Lung microvascular endothelial cell (primary cell): ENCODE measurements around the gene STUB1. TPM values are rescaled to one million over a fixed set of nuclear protein-coding genes. Genes with fewer than 3 reads are reported as not detected.

Experiments used
- DNase-seq, 2 donors: peaks; one replicate each; pipeline versions ENCODE4 v3.0.0 to v3.0.0-alpha.2; 2010; ENCODE audit warnings: low read depth in 2 of 2
- total RNA-seq: library from RNA; depleted of rRNA; stranded (reverse); fragments of >200 nt; gene quantifications from 2 replicates; pipeline ENCODE4 v1.2.1, GENCODE V29; 2014

The STUB1 gene
- total RNA-seq, 1 donor from 2014 or later = 113 TPM

DNA sequence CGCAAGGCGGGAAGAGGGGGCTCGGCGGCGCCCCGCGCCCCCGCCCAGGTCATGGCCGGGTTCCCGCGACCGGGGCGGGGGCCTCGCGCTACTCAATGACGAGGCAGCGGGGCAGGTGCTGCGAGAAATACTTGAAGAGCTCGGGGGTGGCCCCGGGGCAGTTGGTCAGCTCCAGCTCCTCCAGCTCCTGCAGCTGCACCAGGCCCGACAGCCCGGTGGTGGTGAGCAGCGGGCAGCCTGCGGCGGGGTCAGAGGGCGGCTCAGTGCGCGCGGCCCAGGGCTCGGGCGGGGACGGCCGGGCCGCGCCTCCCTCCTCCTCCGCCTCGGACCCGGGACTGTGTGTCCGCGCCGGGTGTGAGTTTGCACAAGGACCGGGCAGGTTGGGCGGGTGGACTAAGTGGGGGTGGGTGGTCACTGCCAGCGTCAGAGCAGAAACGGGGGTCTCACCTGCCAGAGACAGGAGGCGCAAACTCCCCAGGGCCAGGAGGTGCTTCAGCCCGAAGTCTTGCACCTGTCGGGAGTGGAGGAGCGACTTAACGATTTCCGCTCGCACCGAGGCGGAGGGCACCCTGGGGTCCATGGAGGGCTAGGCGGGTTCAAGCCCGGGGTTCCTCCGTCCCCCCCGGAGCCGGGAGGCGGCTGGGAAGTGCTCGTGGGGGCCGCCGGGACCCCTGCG, 14.1 kb downstream of the STUB1 start:
- DNase-seq = no peak

DNA sequence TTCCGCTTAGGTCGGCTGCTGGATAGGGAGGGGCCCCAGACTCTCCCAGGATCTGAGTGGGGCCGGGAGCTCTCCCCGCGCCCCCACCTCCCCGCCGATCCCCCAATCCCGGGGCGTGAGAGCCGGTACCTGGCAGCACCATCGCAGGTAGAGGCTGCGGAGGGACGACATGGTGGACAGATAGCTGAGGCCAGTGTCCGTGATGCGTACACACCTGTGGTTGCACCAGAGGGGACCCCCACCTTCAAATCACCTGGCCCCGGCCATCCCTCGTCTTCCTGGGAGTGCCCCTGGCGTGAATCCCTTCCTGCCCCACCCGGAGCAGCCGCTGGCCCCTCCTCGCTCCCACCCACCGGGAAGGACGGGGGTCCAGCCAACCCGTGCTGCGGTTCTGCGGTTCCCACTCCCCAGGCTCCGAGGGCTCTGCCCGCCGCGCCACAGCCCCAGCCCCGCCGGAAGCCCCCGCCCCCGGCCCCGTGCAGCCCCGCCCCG, 14.7 kb downstream of the STUB1 start:
- DNase-seq = no peak

DNA sequence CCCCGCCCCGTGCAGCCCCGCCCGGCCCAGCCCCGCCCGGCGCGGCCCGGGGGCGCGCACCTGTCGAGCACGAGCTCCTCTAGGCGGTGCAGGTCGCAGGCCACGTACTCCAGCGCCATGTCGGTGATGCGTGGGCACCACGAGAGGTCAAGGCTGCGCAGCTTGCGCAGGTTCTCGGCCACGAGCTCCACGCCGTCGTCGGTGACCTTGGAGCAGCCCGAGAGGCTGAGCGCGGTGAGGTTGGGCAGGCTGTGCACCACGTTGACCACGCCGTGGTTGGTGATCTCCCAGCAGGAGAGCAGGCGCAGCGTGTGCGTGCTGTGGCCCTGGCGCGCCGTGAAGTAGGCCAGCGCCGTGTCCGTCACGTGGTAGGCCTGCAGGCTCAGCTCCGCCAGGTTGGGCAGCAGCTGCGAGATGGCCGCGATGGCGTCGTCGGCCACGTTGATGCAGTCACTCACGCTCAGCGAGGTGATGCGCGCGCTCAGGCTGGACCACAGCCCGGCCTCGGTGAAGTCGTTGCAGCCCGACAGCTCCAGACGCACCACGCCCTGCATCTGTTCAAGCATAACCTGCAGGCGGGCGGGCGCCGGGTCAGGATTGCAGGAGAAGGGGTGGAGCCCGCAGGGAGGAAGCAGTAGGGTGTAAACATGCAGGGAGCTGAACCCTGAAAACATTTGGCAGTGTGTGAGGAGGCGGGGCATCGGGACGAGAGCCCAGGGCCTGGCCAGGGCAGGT, 15.3 kb downstream of the STUB1 start:
- DNase-seq = peak in 1 of 2 donors; percentile 20

DNA sequence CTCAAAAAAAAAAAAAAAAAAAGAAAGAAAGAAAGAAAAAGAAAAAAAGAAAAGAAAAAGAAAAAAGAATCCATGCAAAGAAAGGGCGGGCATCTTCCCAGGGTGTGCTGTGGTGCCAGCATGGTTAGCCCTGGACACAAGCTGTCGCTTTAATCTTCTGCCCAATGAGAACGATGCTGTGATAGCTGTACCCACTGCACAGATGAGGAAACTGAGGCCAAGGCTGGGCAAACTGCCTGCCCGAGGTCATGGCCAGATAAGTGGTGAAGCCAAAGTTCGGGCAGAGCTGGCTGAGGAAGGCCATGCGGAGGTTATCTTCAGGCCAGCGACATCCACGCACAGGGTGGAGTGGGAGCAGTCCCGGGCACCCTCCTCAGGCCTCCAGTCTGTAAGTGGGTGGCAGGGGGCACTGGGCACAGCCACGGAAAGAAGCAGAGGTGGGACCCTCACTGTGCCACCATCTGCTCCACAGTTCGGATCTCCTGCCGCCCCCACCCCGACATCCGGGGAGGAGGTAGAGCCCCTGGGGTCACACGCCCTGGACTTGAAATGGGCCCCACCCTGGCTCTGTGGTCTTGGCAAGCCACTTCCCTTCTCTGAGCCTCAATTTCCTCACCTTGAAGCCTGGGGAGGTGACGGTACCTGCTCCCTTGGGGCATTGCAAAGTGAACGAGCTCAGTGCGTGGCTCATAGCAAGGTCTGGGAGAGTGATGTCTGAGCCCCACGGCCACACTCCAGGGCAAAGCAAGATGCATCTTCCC, 18.9 kb downstream of the STUB1 start:
- DNase-seq = no peak

DNA sequence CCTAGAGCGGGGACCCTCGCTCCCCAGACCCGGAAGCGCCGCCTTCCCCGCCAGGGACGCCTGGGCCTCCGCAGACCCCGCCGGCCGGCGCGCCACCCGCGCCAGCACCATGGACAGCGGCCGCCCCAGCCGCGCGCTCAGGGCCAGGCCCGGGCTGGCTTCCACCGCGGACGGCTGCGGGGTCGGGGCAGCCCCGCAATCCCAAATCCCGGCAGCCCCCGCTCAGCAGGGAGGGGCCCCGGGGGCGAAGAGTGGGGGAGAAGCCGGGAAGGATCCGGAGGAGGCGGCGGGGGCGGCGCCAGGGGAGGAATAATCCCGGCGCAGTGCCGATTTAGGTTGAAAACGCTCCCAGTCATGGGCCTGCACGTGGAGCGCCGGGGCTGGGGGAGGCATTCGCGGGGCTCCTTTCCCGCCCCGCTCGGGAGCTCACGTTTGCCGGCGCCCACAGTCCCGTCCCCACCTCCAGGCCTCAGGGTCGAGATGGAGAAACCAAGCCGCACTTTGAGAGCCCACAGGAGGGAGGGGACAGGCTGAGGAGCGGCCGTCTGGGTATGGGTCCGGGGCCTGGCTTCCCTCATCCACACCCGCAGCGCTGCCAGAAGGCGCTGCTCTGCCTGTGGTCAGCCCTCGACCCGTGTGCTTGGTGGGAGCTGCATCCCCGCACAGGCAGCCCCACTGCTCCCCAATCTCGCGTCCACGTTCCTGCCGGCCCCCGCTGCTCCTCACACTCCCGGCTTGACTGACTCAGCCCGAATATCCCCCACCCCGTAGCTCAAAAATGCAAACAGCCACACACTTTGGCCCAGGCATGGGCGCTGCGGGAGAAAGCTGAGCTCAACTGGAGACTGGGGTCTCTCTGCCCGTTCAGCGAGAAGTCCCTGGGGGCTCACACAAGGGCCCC, 20.7 kb downstream of the STUB1 start:
- peak in 1 of 2 donors; percentile 40 for DNase-seq

DNA sequence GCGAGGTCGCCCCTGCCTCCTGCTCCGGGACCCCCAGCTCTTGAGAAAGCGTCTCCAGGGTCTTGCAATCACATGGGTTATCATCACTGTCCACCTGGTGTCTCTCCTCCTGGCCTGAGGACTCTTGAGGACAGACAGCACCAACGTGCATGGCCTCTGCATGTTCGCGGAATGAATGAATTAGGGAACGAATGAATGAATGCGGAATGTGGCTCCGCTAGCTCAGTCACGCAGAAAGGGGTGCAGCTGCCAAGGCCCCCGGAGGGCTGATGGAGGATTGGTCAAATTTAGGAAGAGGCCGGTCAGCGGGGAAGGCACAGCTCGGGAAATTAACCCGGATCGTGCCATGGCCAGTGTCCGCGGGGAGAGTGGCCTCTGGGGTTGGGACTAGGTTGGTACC, 22.1 kb downstream of the STUB1 start:
- no peak for DNase-seq

DNA sequence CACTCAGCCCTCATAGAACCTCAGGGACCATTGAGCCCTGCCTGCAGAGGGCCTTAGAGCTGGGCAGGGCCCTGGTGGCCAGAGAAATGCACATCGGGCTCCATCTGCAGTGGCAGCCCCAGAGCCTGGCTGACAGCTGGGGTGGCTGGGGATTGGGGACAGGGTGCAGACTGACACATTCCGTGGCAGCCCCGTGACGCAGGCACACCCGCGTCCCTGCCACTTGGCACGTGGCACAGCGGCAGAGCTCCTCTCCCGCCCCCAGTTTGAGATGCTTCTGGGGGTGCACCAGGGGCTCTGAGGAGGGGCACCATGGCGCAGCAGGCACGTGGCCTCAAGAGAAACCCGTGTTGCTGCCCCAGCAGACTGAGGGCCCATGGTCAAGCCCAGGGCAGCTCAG, 23.2 kb downstream of the STUB1 start:
- DNase-seq = no peak

DNA sequence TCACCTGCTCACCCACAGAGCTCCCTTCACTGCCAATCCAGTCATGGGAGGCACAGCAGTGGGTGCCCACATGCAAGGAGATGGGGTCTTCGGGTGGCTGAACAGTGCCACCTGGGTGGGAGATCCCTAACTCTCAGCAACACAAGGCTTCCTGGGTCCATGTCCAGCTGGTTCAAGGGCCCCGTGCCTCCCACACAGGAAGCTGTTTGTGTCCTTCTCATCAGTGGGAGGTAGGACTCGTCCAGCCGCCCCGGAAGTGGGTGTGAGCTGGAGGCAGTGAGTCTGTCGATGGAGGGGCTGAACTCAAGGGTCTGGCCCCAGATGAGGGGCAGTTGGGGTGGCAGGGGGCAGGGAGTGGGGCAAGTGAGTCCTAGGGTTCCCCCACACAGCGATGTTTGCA, 23.8 kb downstream of the STUB1 start:
- no peak for DNase-seq

DNA sequence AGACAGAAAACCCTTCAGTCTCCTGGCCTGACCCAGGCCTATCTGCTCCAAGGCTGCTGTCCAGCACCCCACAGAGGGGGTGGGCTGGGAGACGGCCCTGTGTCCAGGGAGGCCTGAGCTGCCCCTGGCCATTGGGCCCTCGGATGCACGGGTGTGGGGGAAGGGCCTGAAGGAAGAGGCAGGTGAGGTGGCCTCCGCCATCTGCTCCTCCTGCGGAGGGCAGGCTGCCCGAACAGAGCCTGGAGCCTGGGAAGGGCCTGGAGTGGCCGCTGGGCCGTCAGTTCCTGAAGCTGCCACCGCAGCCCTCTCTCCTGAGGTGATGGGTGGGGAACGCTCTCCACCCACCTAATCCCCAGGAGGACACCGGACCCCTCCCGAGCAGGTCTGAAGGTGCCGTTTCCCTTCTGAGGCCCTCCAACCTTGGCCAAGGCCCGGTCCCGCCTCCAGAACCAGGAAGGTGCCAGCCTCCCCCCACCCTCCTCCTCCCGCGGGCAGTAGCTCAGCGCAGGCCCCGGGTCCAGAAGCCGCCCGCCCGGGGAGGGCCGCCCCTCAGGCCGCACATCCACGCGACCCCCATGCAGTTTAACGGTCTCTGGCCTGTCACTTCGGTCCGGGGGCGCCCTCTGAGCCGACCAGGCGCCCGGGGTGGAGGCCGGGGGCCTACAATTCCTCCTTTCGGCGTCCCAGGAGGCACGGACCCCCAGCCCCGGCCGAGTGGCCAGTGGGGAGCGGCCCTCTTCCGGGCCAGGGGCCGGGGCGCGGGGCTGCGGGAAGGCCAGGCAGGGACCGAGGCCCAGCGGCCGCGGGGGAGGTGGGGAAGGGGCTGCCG, 24.6 kb downstream of the STUB1 start:
- no peak for DNase-seq

DNA sequence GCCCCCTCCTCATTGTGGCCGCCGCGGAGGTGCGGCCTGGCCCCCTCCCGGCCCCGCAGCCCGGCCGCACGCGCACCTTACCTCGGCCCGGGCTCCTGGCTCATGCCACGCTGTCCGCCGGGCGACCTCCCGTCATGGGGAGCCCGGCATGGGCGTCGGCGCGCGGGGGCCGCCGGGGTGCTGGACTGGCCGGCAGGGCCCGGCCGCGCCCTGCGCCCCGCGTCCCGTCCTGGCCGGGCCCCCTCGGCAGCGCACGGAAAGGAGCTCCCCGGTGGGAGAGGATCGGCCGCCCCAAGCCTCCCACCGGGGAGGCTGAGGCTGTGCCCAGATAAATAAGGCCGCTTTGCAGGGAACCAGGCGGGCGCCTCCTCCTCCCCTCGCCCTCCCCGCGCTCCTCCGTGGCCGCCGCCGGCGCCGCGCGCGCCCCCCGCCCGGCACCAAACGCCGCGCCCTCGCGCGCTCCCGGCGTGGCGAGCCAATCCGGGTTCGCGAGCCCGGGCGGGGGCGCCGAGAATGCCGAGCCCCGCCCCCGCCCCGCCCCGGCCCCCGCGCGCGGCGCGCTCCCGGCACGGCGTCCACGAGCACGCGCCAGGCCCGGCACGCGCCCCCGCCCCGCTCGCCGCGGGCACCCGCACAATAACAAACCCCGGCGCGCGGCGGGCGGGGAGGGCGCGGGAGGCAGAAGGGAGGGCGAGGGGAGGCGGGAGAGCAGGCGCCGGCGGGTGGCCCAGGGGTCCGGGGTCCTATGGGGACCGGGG, 25.4 kb downstream of the STUB1 start, which contains the start of gene FBXL16:
FBXL16 (minus strand) TSS at position 371 of the 758 bp plus-strand sequence. CDS start 8,396 bp downstream, outside the sequence.
- peak in 1 of 2 donors; percentile 16 for DNase-seq

DNA sequence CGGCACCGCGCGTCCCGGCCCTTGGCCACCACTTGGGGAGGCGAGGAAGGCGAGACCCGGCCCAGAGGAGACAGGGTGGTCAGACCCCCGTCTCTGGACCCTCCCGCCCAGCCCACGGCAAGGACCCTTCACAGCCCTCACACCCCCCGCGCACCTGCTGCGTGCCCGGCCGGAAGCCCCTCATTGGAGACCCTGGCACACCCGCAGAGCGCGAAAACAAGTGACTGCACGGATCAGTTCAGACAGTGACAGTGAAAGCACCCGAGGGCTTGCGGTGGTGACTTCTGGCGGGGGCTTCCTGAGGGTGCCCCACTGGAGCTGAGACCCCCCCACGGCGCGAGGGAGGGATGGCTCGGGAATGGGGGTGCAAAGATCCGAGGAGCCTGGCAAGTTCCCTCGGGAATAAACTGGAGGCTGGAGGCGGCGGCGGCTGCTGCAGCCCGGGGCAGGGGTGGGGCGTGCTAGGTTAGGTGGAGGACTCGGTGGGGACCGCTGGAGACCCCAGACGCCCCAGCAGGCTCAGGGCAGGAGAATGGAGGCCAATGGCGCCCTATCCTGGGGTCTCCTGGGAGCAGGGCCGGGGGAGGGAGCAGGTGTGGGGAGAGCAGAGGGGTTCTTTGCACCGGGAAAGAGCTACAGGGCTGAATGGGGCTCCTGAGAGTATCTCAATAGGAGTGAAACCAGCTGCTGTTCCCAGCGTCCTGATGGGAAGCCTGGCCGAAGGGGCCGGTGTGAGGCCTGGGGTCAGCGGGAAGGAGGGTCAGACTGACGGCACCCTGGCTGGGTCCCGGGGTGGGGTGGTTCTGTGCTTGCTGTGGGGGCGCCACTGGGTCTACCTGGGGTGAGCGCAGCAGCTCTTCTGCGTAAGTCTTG, 26.2 kb downstream of the STUB1 start:
- no peak for DNase-seq

DNA sequence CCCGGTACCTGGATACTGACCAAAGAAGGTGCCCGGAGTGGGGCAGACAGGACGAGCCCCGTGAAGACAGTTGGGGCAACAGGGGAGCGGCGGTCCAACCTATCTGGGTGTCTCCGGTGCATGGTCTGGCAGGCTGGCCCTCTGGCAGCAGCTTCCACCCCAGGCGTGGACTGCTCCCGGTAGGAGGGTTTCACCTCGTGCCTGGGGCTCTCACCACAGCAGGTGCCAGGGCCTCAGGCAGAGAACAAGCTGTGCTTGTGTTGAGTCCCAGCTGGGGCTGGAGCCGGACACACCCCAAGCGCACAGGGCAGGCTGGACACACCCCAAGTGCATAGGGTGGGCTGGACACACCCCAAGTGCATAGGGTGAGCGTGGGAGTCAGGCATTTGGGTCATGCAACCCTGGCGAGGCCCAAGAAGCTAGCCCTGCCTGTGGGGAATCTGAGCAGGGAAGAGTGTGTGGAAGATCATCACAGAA, 26.9 kb downstream of the STUB1 start:
- no peak for DNase-seq

DNA sequence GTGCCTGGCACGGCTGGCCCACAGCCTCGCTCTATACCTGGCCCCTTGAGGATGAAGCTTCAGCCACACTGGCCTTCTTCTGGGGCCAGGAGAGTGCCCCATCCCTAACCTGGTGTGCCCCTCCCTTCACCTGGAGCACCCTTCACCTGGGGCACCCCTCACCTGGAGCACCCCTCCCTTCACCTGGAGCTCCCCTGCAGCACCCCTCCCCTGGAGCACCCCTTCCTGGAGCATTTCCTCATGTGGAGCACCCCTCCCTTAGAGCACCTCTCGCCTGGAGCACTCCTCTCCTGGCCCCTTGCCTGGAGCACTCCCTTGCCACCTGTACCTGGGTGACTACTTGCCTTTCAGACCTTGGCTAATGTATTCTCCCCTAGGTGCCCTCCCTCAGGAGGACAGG, 27.8 kb downstream of the STUB1 start:
- no peak for DNase-seq

DNA sequence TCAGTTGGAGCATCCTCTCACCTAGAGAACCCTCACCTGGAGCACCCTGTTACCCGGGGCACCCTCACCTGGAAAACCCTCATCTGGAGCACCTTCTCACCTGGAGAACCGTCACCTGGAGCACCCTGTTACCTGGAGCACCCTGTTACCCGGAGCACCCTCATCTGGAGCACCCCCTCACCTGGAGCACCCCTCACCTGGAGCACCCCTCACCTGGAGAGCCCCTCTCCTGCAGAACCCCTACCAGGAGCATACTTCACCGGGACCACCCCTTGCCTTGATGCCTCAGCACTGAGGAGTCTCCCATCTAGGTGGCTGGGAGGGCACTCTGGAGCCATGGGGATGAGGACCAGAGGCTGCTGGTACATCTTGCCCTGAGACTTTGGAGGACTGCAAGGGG, 28.7 kb downstream of the STUB1 start:
- no peak for DNase-seq

DNA sequence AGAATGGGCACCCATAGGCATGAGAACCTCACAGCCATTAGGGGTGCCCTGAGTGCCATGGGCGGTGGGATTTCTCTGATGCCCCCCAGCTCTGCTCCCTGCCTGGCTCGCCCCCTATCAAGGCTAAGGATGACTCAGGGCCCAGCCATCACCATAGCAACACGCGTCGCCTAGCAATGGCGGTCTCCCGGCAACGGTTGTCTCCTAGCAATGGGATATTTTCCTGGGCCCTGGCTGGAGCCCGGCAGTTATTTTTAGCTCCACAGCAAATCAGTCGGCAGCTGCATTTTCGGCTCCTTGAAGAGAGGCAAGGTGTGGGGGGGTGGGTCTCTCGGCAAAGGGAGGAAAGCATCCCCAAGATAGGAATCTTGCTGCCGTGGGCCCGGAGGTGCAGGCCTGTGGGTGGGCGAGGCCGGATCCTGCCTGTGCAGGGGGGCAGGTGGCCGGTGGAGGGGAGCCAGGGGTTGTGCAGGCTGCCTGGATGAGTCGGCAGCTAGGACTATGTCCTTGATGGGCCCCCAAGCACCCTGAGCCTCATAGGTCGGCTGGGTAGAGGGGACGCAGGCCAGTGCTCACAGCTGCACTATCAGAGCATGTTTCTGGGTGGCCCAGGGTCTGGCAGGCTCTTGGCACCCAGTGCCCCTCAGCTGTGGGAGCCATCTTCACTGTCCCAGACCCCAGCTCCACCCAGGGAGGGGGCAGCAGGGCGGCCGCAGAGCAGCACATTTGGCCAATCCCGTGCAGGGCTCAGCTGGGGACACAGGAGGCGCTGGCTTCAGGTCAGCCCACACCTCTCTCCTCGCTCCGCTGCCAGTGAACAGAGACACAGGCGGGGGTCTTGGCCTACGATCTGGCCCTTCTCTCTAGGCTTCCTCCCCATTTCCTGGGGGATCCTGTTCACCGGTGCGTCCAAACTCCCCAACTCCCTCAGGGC, 29.6 kb downstream of the STUB1 start:
- peak; percentile 46 to 69 for DNase-seq

DNA sequence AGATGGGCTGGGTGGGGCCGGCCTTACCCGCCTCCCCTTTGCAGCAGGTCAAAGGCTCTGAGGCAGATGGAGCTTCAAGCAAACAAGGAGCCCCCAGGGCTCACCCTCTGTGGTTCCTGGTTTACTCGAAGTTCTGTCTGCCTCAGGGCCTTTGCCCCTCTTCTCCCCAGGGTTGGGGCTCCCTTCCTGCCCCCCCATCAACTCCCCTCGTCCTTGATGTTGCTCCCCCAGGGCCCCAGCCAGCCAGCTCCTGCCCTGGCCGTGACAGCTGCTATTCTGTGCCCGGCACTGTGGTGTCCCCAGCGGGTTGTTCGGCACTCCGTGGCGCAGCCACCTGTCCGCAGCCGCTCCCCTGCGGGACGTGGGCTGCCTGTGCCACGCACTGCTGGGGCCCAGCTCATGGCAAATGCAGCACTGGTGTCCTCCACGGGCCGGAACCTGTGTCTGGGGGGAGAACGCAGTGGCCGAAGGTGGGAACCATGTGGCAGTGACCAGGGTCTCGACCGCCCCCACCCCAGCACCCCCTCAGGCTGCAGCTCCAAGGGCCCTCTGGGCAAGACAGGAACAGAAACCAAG, 30.4 kb downstream of the STUB1 start:
- DNase-seq = no peak

DNA sequence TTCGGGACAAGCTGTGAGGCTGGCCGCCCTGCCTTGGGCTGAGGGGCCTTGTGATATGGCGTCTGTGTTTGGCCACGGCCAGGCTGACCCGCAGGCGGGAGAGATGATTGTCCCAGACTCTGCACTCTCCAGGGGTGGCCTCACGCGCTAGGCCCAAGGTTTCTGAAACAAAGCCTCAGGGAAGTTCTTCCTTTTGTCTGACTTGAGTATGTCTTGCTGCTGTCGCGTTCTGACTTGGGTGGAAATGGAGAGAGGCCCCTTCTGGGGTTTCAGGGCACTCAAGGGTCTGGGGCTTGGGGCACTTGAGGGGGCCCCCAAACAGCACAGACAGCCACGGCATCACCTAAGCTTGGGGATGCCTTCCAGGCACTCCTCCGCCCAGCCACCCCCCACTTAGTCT, 30.9 kb downstream of the STUB1 start:
- DNase-seq = no peak
